ENCODE results near the gene CIRBP. TPM values are rescaled to one million over a fixed set of nuclear protein-coding genes. Genes with fewer than 3 reads are reported as not detected.

The CIRBP gene
- total and polyA plus RNA-seq, 3 donors from 2014 or later: 483 to 661 (median 621) TPM

DNA sequence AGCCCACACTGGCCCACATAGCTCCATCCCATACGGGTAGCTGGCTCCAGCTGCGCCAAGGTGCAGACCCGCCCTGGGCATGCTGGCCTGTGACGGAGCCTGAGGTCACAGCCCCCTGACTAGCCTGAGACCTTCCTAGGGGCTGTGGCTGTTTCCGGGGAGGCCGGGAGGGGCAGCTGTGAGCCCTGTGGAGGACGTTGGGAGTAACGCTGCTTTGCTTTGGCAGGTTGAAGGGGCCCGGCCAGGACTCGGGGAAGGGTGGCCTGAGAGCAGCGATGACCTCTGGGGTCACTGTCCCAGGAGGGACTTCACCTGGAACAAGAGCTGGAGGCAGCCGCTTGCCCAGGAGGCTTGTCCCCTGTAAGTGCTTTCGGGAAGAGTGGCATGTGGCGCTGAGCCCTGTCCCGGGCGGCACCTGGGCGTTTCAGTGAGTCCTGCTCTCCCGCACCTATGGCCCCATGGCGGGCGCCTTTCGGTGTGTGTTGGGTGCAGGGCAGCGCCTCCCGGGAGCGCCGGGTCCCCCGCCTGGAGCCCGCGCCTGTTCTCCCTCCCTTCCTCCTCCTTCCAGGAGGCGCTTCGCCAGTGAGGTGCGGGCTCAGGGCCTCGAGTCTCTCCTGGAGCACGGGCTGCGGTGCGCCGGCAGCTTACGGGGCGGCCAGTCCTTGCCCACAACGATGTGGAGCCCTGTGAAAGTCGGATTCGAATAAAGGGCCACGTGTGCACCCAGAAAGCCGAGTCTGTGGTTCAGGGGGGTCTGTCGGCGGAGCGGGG, 5.1 kb downstream of the CIRBP start:
- peaks cover 58% of the 10 kb centered on the region for H3K4me1 ChIP-seq
- H3K9me3 ChIP-seq: no peaks in the 10 kb centered on the region
- peak overlapping the region; percentile 93 to 99 for H3K27ac ChIP-seq
- H3K36me3 ChIP-seq (ENCODE audit: low read depth, missing control alignments): no peaks in the 10 kb centered on the region
- no peaks in the 10 kb centered on the region for H3K27me3 ChIP-seq
- H3K4me3 ChIP-seq: peak overlapping the region; percentile 68 to 71
- DNase-seq: no peak
- intact Hi-C loops (cut with DNase I; ENCODE audit: low total_unique reads): no loop called here
- WGBS, 2 donors: 54 to 57% methylated on average over 16 to 45 of the region's 46 CpGs
- TF ChIP-seq, protein P1, sequence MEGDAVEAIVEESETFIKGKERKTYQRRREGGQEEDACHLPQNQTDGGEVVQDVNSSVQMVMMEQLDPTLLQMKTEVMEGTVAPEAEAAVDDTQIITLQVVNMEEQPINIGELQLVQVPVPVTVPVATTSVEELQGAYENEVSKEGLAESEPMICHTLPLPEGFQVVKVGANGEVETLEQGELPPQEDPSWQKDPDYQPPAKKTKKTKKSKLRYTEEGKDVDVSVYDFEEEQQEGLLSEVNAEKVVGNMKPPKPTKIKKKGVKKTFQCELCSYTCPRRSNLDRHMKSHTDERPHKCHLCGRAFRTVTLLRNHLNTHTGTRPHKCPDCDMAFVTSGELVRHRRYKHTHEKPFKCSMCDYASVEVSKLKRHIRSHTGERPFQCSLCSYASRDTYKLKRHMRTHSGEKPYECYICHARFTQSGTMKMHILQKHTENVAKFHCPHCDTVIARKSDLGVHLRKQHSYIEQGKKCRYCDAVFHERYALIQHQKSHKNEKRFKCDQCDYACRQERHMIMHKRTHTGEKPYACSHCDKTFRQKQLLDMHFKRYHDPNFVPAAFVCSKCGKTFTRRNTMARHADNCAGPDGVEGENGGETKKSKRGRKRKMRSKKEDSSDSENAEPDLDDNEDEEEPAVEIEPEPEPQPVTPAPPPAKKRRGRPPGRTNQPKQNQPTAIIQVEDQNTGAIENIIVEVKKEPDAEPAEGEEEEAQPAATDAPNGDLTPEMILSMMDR (IDR thresholded peaks at IDR 0.05): no peak

DNA sequence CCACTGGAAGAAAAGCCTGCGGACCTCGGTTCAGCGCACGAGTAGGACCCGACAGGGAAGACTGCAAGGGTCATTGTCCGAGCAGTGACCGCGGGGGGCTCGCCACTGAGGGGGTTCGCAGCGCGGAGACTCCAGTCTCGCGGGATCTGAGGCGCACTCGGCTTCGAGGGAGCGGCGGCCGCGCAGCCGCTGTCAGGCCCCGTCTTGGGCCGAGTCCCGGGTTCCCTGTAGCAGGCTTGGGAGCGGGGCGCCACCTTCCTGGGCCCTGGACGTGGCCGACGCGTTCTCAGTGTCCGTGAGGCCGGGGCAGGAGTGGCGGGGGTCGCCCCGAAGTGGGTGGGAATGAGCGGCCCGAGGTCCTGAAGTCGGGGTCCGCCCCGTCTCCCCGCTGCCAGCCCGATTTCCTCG, 5.7 kb downstream of the CIRBP start:
- DNase-seq: no peak
- Histone ChIP-seq H3K27me3 (no peaks in the 10 kb centered on the region), H3K36me3 (ENCODE audit: low read depth, missing control alignments) (no peaks in the 10 kb centered on the region), H3K27ac (peak overlapping the region; percentile 93 to 99), H3K4me3 (peak overlapping the region; percentile 68 to 71), H3K9me3 (no peaks in the 10 kb centered on the region), H3K4me1 (peaks cover 58% of the 10 kb centered on the region)
- WGBS, 2 donors: 39 to 48% methylated on average over 5 to 10 of the region's 44 CpGs
- intact Hi-C loops (cut with DNase I; ENCODE audit: low total_unique reads): no loop called here
- TF ChIP-seq POLR2A (IDR thresholded peaks at IDR 0.05): no peak
- TF ChIP-seq, protein P1 (IDR thresholded peaks at IDR 0.05): no peak

DNA sequence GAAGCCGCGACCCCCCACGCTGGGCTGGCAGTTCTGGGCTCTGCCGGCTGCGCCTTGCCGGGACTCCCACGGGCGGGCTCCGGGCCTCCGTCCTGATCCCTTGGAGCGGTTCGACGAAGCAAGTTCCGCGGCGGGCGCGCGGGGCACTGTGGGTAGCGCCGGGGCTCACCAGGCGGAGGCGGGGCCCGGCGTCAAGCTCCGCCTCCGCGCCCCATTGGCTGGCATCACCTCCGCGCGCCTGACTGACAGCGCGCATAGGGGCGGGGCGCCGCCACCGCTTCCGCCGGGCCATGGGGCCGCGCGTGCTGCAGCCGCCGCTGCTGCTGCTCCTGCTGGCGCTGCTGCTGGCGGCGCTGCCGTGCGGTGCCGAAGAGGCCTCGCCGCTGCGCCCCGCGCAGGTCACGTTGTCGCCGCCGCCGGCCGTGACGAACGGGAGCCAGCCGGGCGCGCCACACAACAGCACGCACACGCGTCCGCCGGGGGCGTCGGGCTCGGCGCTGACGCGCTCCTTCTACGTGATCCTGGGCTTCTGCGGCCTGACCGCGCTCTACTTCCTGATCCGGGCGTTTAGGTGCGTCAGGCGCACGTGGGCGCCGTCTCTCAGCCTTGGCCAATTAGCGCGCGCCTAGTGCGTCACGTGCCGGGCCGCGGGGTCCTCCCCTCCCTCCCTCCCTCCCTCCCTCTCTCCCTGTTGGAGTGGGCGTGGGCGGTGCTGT, 6.3 kb downstream of the CIRBP start, which contains the start of gene FAM174C:
FAM174C (plus strand) TSS at position 271 of the 716 bp plus-strand sequence; CDS start at position 291, 20 bp downstream.
- peak within 1 kb of the TSS; percentile 93 to 99 for H3K27ac ChIP-seq
- peaks cover 52% of the 10 kb centered on the region for H3K4me1 ChIP-seq
- peak; percentile 97 for DNase-seq
- H3K9me3 ChIP-seq: no peaks in the 10 kb centered on the region
- 0% methylated on average over 17 to 48 of the region's 98 CpGs for WGBS, 2 donors
- no peaks in the 10 kb centered on the region for H3K36me3 ChIP-seq (ENCODE audit: low read depth, missing control alignments)
- TF ChIP-seq, protein P1 (IDR thresholded peaks at IDR 0.05): no peak
- no peak for TF ChIP-seq POLR2A (IDR thresholded peaks at IDR 0.05)
- H3K27me3 ChIP-seq: no peaks in the 10 kb centered on the region
- peak within 1 kb of the TSS; percentile 68 to 71 for H3K4me3 ChIP-seq
- intact Hi-C loops (cut with DNase I; ENCODE audit: low total_unique reads): no loop called here

- intact Hi-C loops (cut with DNase I; ENCODE audit: low total_unique reads): no loop called here
- Histone ChIP-seq H3K4me3 (peak overlapping the region; percentile 68 to 71), H3K4me1 (peaks cover 45% of the 10 kb centered on the region), H3K27ac (peak overlapping the region; percentile 93 to 99), H3K9me3 (no peaks in the 10 kb centered on the region), H3K27me3 (no peaks in the 10 kb centered on the region), H3K36me3 (ENCODE audit: low read depth, missing control alignments) (no peaks in the 10 kb centered on the region)
- TF ChIP-seq POLR2A (IDR thresholded peaks at IDR 0.05): no peak
- TF ChIP-seq, protein P1 (IDR thresholded peaks at IDR 0.05): no peak
- 9 to 14% methylated on average over 20 to 42 of the region's 43 CpGs for WGBS, 2 donors
- no peak for DNase-seq
Measured at GRCh38 chr19:1275976-1276627, 7.0 kb downstream of the CIRBP start.
